CD4-positive, CD25-positive, alpha-beta regulatory T cell (primary cell): ENCODE results near the gene MAGI2. TPM values are rescaled to one million over a fixed set of nuclear protein-coding genes. Genes with fewer than 3 reads are reported as not detected.

Experiments
- ATAC-seq, 2 donors: fragments of 150-1000 bp; cut with Tn5 transposase; one replicate each; pipeline ENCODE4 v1.10.0; 2021; ENCODE audit warnings: low read depth in 2 of 2, moderate number of reproducible peaks in 2 of 2, moderate library complexity in 1 of 2
- DNase-seq, 3 donors: peaks; one replicate each; pipeline versions ENCODE4 v3.0.0 to v3.0.0-alpha.2; 2012 to 2022; ENCODE audit warnings: mixed read lengths in 1 of 3
- H3K27ac ChIP-seq: one replicate; pipeline ENCODE4 v1.7.0; 2013; ENCODE audit warnings: mild to moderate bottlenecking, low read length; ENCODE audit not compliant: insufficient read depth, poor library complexity, severe bottlenecking
- H3K27me3 ChIP-seq: one replicate; pipeline ENCODE4 v1.7.0; 2013; ENCODE audit warnings: low read length; ENCODE audit not compliant: control insufficient read depth, insufficient read depth
- H3K36me3 ChIP-seq: one replicate; pipeline ENCODE4 v1.7.0; 2013; ENCODE audit warnings: mild to moderate bottlenecking, low read length, moderate library complexity; ENCODE audit not compliant: control insufficient read depth, insufficient read depth
- H3K4me1 ChIP-seq: 2 replicates; pipeline ENCODE4 v1.7.0; 2013; ENCODE audit warnings: mild to moderate bottlenecking, low read length; ENCODE audit not compliant: insufficient read depth, control insufficient read depth, poor library complexity, severe bottlenecking
- H3K4me3 ChIP-seq: one replicate; pipeline ENCODE4 v1.7.0; 2013; ENCODE audit warnings: low read depth, mild to moderate bottlenecking, low read length, moderate library complexity
- H3K9me3 ChIP-seq, 2 experiments: 1 replicate in 1 of 2; 2 replicates in 1 of 2; pipeline ENCODE4 v1.7.0; 2013; ENCODE audit warnings: low read length in 2 of 2, mild to moderate bottlenecking in 1 of 2, moderate library complexity in 1 of 2; ENCODE audit not compliant: control insufficient read depth in 2 of 2
- H3K27ac Mint-ChIP-seq, 3 donors: one replicate each; pipeline ENCODE4 v1.8.0; 2020 to 2022; ENCODE audit warnings: mild to moderate bottlenecking in 3 of 3, mixed read lengths in 3 of 3, moderate library complexity in 2 of 3
- H3K27me3 Mint-ChIP-seq: one replicate; pipeline ENCODE4 v1.8.0; 2022; ENCODE audit warnings: mild to moderate bottlenecking, mixed read lengths
- H3K36me3 Mint-ChIP-seq: one replicate; pipeline ENCODE4 v1.8.0; 2020; ENCODE audit warnings: mixed read lengths
- H3K4me1 Mint-ChIP-seq, 4 donors: one replicate each; pipeline ENCODE4 v1.8.0; 2020 to 2022; ENCODE audit warnings: mixed read lengths in 4 of 4, mild to moderate bottlenecking in 1 of 4
- H3K4me3 Mint-ChIP-seq, 4 donors: one replicate each; pipeline ENCODE4 v1.8.0; 2020 to 2022; ENCODE audit warnings: mild to moderate bottlenecking in 4 of 4, mixed read lengths in 4 of 4, moderate library complexity in 3 of 4
- H3K9me3 Mint-ChIP-seq, 7 donors: one replicate each; pipeline ENCODE4 v1.8.0; 2020 to 2022; ENCODE audit warnings: mixed read lengths in 7 of 7, mild to moderate bottlenecking in 3 of 7, moderate library complexity in 2 of 7
- polyA plus RNA-seq, 4 donors: library from polyadenylated mRNA; unstranded; fragments of 300-500 nt; fragmentation: Illumina TruSeq; gene quantifications; one replicate each; pipeline ENCODE4 v1.2.3, GENCODE V29; 2021
- total RNA-seq: library from RNA; stranded (reverse); gene quantifications from one replicate; pipeline ENCODE4 v1.2.3, GENCODE V29; 2022

MAGI2 gene
- total and polyA plus RNA-seq, 5 donors from 2014 or later: not detected

DNA sequence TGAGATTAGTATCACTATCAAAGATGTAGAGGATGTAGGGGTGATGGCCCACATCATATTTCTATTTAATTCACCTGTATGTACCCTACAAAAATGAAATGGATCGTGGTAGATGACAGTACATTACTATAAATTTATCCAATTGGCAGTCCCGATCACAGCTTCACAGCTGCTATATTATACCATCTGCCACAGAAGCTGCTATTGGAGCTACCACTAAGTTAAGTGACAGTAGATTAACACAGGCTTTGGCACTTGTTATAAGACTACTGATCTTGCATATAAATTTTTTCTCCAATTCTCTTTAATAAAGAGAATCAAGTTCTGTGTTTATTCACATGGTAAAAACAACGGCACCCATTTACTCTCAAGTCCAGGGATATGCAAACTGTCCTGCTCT, 24.9 kb upstream of the MAGI2 start:
- Mint-ChIP-seq H3K9me3 (no peaks in the 10 kb centered on the region), H3K4me3 (no peak overlapping the region), H3K36me3 (no peaks in the 10 kb centered on the region), H3K4me1 (no peaks in the 10 kb centered on the region), H3K27ac (no peak overlapping the region), H3K27me3 (no peaks in the 10 kb centered on the region)
- no peak for DNase-seq
- Histone ChIP-seq H3K9me3 (peaks cover 0 to 4% of the 10 kb centered on the region in 2 experiments), H3K4me1 (no peaks in the 10 kb centered on the region), H3K27ac (no peak overlapping the region), H3K27me3 (no peaks in the 10 kb centered on the region), H3K4me3 (no peak overlapping the region), H3K36me3 (no peaks in the 10 kb centered on the region)
- no peak for ATAC-seq

DNA sequence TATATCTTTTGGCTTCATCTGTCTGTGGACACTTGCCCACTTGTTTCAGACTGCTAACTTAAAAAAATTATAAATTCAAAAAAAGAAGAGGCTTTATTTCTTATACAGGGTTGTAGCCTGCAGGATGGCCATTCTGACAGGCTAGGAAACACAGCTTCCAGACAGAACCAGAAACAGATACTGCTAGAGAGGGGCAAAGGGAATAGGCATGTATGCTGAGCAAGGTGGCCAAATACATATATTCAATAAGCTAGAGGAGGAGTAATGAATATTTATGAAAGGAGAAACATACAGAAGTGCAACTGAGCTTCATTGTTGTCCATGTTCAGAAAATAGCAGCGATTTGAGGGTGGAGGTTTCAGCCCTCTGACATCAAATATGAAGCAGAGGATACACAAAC, 22.0 kb upstream of the MAGI2 start:
- Histone ChIP-seq H3K9me3 (peaks cover 0 to 3% of the 10 kb centered on the region in 2 experiments), H3K27ac (no peak overlapping the region), H3K36me3 (no peaks in the 10 kb centered on the region), H3K4me1 (no peaks in the 10 kb centered on the region), H3K27me3 (no peaks in the 10 kb centered on the region), H3K4me3 (no peak overlapping the region)
- Mint-ChIP-seq H3K27me3 (no peaks in the 10 kb centered on the region), H3K4me3 (no peak overlapping the region), H3K4me1 (no peaks in the 10 kb centered on the region), H3K36me3 (no peaks in the 10 kb centered on the region), H3K9me3 (peaks cover 0 to 4% (median 0%) of the 10 kb centered on the region in 7 donors), H3K27ac (no peak overlapping the region)
- no peak for DNase-seq
- no peak for ATAC-seq

DNA sequence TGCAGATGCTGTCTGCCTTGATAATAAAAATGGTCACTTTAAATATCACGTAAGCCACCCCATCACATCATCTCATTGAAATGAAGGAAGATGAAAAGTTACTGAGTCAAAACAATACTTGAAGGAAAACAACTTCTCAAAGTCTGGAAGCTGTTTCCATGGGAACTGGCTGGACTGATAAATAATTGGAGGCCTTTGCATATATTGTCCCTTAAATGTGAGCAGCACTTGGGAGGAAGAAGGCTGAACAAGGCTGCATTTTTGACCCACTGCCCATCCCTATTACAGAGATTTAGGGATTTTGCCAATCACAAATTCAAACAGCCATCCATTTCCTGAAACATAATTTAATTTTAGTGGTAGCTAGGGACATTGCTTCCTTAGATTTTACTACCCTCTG, 18.2 kb upstream of the MAGI2 start:
- no peak overlapping the region for H3K4me3 ChIP-seq
- no peaks in the 10 kb centered on the region for H3K27me3 Mint-ChIP-seq
- ATAC-seq (no peak), DNase-seq (no peak)
- peaks cover 0 to 7% (median 0%) of the 10 kb centered on the region in 7 donors for H3K9me3 Mint-ChIP-seq
- H3K27me3 ChIP-seq: no peaks in the 10 kb centered on the region
- H3K36me3 ChIP-seq: no peaks in the 10 kb centered on the region
- no peak overlapping the region for H3K27ac Mint-ChIP-seq
- no peaks in the 10 kb centered on the region for H3K36me3 Mint-ChIP-seq
- H3K4me1 ChIP-seq: no peaks in the 10 kb centered on the region
- no peak overlapping the region for H3K27ac ChIP-seq
- H3K9me3 ChIP-seq: no peaks in the 10 kb centered on the region
- no peaks in the 10 kb centered on the region for H3K4me1 Mint-ChIP-seq
- H3K4me3 Mint-ChIP-seq: no peak overlapping the region

DNA sequence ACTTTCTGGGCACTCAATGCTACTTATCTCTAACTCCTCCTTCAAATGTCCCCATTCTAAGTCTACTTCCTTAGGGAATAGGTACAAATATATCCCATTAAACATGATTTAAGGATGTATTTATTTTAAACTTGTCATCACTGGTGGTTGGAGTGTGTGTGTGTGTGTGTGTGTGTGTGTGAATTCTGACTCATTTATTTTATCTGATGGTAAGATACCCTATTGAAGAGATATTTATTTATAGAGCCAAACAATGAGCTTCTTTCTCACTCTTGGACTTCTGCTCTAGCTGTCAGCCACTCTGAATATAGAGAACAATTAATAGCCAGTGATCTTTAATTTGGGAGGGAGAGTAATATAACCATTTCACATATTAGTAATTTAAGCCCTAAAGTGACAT, 17.8 kb upstream of the MAGI2 start:
- no peak for DNase-seq
- H3K4me1 ChIP-seq: no peaks in the 10 kb centered on the region
- no peak overlapping the region for H3K4me3 ChIP-seq
- H3K27ac Mint-ChIP-seq: no peak overlapping the region
- H3K27me3 Mint-ChIP-seq: no peaks in the 10 kb centered on the region
- H3K27ac ChIP-seq: no peak overlapping the region
- no peaks in the 10 kb centered on the region for H3K9me3 ChIP-seq
- peaks cover 0 to 7% (median 0%) of the 10 kb centered on the region in 7 donors for H3K9me3 Mint-ChIP-seq
- no peaks in the 10 kb centered on the region for H3K4me1 Mint-ChIP-seq
- no peaks in the 10 kb centered on the region for H3K36me3 ChIP-seq
- ATAC-seq: no peak
- H3K27me3 ChIP-seq: no peaks in the 10 kb centered on the region
- H3K36me3 Mint-ChIP-seq: no peaks in the 10 kb centered on the region
- no peak overlapping the region for H3K4me3 Mint-ChIP-seq

DNA sequence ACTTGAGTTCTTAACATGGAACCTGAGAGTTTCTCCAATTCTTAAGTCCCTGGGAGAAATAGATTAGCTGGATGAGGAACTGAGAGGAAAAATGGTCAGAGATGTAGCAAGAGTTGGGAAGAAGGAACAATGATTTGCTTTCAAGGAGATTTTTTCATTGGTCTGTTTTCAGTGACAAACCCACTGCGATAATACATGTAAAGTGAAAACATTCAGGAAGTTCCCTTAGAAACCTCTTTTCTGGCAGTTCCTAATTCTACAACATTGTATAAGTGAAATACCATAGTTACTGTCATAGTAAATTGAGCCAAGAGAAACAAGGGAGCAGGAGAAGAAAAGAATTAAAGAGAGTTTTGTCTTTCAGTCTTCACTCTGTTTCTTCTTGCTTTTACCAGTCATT, 12.1 kb upstream of the MAGI2 start:
- ATAC-seq (no peak), DNase-seq (no peak)
- H3K27ac ChIP-seq: no peak overlapping the region
- H3K4me1 Mint-ChIP-seq: no peaks in the 10 kb centered on the region
- no peaks in the 10 kb centered on the region for H3K27me3 Mint-ChIP-seq
- H3K36me3 Mint-ChIP-seq: no peaks in the 10 kb centered on the region
- no peaks in the 10 kb centered on the region for H3K4me1 ChIP-seq
- H3K4me3 Mint-ChIP-seq: no peak overlapping the region
- peaks cover 0 to 7% (median 3%) of the 10 kb centered on the region in 7 donors for H3K9me3 Mint-ChIP-seq
- no peak overlapping the region for H3K27ac Mint-ChIP-seq
- no peaks in the 10 kb centered on the region for H3K36me3 ChIP-seq
- no peaks in the 10 kb centered on the region for H3K27me3 ChIP-seq
- no peak overlapping the region for H3K4me3 ChIP-seq
- no peaks in the 10 kb centered on the region for H3K9me3 ChIP-seq

DNA sequence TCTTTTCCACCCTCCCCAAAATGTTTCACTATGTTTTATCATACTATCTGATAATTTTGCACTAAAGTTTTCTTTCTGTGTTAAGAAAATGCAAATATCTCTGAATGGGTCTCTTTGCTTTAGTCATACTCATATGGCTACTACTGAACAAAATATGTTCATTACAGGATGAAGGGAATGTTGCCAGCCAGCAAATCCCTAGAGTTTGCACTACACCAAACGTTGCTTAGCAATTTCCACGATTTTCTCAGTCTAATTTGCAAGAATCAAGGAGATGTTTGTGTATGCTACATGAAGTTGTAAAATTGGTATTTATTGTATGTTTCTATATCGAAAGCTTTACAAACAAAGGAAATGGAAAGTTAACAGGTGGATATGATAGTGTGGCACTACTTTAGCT, 10.6 kb upstream of the MAGI2 start:
- Histone ChIP-seq H3K36me3 (no peaks in the 10 kb centered on the region), H3K27me3 (no peaks in the 10 kb centered on the region), H3K4me3 (no peak overlapping the region), H3K9me3 (no peaks in the 10 kb centered on the region), H3K27ac (no peak overlapping the region), H3K4me1 (no peaks in the 10 kb centered on the region)
- no peak overlapping the region for H3K4me3 Mint-ChIP-seq
- DNase-seq (no peak), ATAC-seq (no peak)
- H3K4me1 Mint-ChIP-seq: no peaks in the 10 kb centered on the region
- H3K27me3 Mint-ChIP-seq: no peaks in the 10 kb centered on the region
- peaks cover 0 to 7% (median 3%) of the 10 kb centered on the region in 7 donors for H3K9me3 Mint-ChIP-seq
- H3K27ac Mint-ChIP-seq: no peak overlapping the region
- H3K36me3 Mint-ChIP-seq: no peaks in the 10 kb centered on the region

DNA sequence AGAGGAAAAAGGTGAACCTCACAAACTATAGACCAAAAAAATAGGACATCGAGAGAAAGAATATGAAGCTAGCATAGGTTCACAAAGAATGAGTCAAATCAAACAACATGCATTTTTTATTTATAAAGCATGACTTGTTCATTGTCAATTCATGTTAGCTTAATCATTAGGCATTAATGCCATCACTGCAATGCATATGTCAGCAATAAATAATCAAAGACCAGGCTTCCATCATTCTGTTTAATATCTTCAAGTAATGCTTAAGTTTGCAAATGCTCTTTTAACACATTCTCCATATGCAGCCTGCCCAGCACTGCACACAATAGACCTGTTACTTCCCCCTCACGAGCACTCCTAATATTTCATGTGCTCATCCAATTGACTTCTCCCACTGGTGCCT, 8.9 kb upstream of the MAGI2 start:
- H3K4me3 Mint-ChIP-seq: no peak overlapping the region
- Histone ChIP-seq H3K4me3 (no peak overlapping the region), H3K27ac (no peak overlapping the region), H3K9me3 (no peaks in the 10 kb centered on the region), H3K27me3 (no peaks in the 10 kb centered on the region), H3K4me1 (no peaks in the 10 kb centered on the region), H3K36me3 (no peaks in the 10 kb centered on the region)
- ATAC-seq: no peak
- H3K27ac Mint-ChIP-seq: no peak overlapping the region
- no peak for DNase-seq
- H3K27me3 Mint-ChIP-seq: no peaks in the 10 kb centered on the region
- H3K9me3 Mint-ChIP-seq: peaks cover 0 to 8% (median 3%) of the 10 kb centered on the region in 7 donors
- H3K4me1 Mint-ChIP-seq: no peaks in the 10 kb centered on the region
- H3K36me3 Mint-ChIP-seq: no peaks in the 10 kb centered on the region

DNA sequence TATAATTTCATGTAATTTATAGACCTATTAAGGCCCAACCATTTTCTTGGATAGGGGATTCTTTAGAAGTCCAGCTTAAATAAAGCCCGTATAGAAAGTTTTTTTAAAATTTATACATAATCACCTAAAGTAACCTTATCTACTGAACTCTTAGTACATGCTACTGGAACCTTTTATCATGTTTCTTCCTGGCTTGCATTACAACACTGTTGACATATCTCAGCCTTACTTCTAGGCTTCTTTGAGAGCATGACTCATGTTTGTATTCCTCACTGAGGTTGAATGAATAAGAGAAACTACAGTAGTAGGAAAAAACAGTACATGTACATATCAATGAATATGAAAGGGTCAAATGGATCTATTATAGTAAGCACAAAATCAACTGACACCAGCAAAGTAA, 8.2 kb upstream of the MAGI2 start:
- Mint-ChIP-seq H3K4me1 (no peaks in the 10 kb centered on the region), H3K27me3 (no peaks in the 10 kb centered on the region), H3K4me3 (no peak overlapping the region), H3K27ac (no peak overlapping the region), H3K36me3 (no peaks in the 10 kb centered on the region), H3K9me3 (peaks cover 0 to 8% (median 3%) of the 10 kb centered on the region in 7 donors)
- no peaks in the 10 kb centered on the region for H3K9me3 ChIP-seq
- no peaks in the 10 kb centered on the region for H3K27me3 ChIP-seq
- H3K4me1 ChIP-seq: no peaks in the 10 kb centered on the region
- no peaks in the 10 kb centered on the region for H3K36me3 ChIP-seq
- DNase-seq (no peak), ATAC-seq (no peak)
- no peak overlapping the region for H3K4me3 ChIP-seq
- no peak overlapping the region for H3K27ac ChIP-seq
